SK-N-SH treated with all-trans-retinoic acid at 6 μM for 48 hours (cell line): Measurements from ENCODE around the gene MTCL1.

Experiments
- ARNTL ChIP-seq: fragments of 450-650 bp; formaldehyde crosslinking; IDR thresholded peaks from 2 replicates; pipeline ENCODE4 v1.5.0; 2020; ENCODE audit warnings: low read depth, mild to moderate bottlenecking, moderate library complexity, borderline replicate concordance
- BACH2 ChIP-seq: fragments of 250-450 bp; sonication (Bioruptor Pico); IDR thresholded peaks from 2 replicates; pipeline ENCODE4 v1.9.0; 2021; ENCODE audit warnings: mild to moderate bottlenecking, borderline replicate concordance
- CREB5 ChIP-seq: fragments of 250-450 bp; sonication (Bioruptor Pico); IDR thresholded peaks from 2 replicates; pipeline ENCODE4 v1.5.1; 2020; ENCODE audit warnings: low read depth, mild to moderate bottlenecking, moderate library complexity
- CSDC2 ChIP-seq: fragments of 250-450 bp; sonication (Bioruptor Pico); IDR thresholded peaks from 2 replicates; pipeline ENCODE4 v1.5.0; 2020; ENCODE audit warnings: mild to moderate bottlenecking, moderate library complexity
- ISL1 ChIP-seq: fragments of 250-450 bp; sonication (Bioruptor Pico); IDR thresholded peaks from 2 replicates; pipeline ENCODE4 v2.1.2; 2022; ENCODE audit warnings: mild to moderate bottlenecking, moderate library complexity
- PATZ1 ChIP-seq: fragments of 250-450 bp; sonication (Bioruptor Pico); IDR thresholded peaks from 2 replicates; pipeline ENCODE4 v1.8.0; 2020; ENCODE audit warnings: mild to moderate bottlenecking, moderate library complexity, borderline replicate concordance
- RARB ChIP-seq: fragments of 250-450 bp; sonication (Bioruptor Pico); IDR thresholded peaks from 2 replicates; pipeline ENCODE4 v1.8.0; 2021; ENCODE audit warnings: mild to moderate bottlenecking, moderate library complexity
- TCF4 ChIP-seq: fragments of 250-450 bp; sonication (Bioruptor Pico); IDR thresholded peaks from 2 replicates; pipeline ENCODE4 v1.8.0; 2021; ENCODE audit warnings: mild to moderate bottlenecking, moderate library complexity, borderline replicate concordance
- TOX ChIP-seq: fragments of 250-450 bp; sonication (Bioruptor Pico); IDR thresholded peaks from 2 replicates; pipeline ENCODE4 v1.8.0; 2021; ENCODE audit warnings: mild to moderate bottlenecking, moderate library complexity, borderline replicate concordance
- ZC3H10 ChIP-seq: fragments of 250-450 bp; sonication (Bioruptor Pico); IDR thresholded peaks from 2 replicates; pipeline ENCODE4 v1.5.1; 2021; ENCODE audit warnings: mild to moderate bottlenecking, moderate library complexity
- ZFP3 ChIP-seq: fragments of 250-450 bp; sonication (Bioruptor Pico); IDR thresholded peaks from 2 replicates; pipeline ENCODE4 v1.5.0; 2020; ENCODE audit warnings: mild to moderate bottlenecking, moderate library complexity
- ZFP30 ChIP-seq: fragments of 450-650 bp; formaldehyde crosslinking; IDR thresholded peaks from 2 replicates; pipeline ENCODE4 v1.5.0; 2022; ENCODE audit warnings: mild to moderate bottlenecking, moderate library complexity
- ZNF8 ChIP-seq: fragments of 450-650 bp; formaldehyde crosslinking; IDR thresholded peaks from 2 replicates; pipeline ENCODE4 v1.5.0; 2020; ENCODE audit warnings: mild to moderate bottlenecking, moderate library complexity

DNA sequence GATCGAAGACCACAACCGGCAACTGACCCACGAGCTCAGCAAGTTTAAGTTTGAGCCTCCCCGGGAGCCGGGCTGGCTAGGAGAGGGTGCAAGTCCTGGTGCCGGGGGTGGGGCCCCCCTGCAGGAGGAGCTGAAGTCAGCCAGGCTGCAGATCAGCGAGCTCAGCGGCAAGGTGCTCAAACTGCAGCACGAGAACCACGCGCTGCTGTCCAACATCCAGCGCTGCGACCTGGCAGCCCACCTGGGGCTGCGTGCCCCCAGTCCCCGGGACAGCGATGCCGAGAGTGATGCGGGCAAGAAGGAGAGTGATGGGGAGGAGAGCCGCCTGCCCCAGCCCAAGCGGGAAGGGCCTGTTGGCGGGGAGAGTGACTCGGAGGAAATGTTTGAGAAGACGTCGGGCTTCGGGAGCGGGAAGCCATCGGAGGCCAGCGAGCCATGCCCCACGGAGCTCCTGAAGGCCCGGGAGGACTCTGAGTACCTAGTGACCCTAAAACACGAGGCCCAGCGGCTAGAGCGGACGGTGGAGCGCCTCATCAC lies 78.7 kb downstream of the MTCL1 start:
- TF ChIP-seq ARNTL (no peak), TCF4 (no peak), CREB5 (CRISPR knock-in tag) (no peak), ISL1 (CRISPR knock-in tag) (no peak), ZNF8 (CRISPR knock-in tag) (no peak), ZFP30 (CRISPR knock-in tag) (no peak), TOX (CRISPR knock-in tag) (no peak), PATZ1 (CRISPR knock-in tag) (no peak), CSDC2 (CRISPR knock-in tag) (no peak), ZC3H10 (CRISPR knock-in tag) (no peak), BACH2 (CRISPR knock-in tag) (no peak), RARB (CRISPR knock-in tag) (no peak), ZFP3 (CRISPR knock-in tag) (no peak)
